SW480 (cell line): ENCODE measurements around the gene DCUN1D5.
"Not testable (repeated sequence)": the region's sequence is repeated elsewhere in the genome, so short reads cannot be mapped to it uniquely, and the experiment has no call there.

Experiments used
- DNase-seq: peaks from one replicate; pipeline ENCODE4 v3.0.0-alpha.2; 2016; ENCODE audit warnings: low spot score

The DCUN1D5 gene

GRCh38 chr11:103055221-103055890, 36.6 kb downstream of the DCUN1D5 start:
- DNase-seq = peak; percentile 38

- DNase-seq = no peak
Observed at GRCh38 chr11:103053997-103054396, 38.0 kb downstream of the DCUN1D5 start.

- DNase-seq = no peak
Observed at GRCh38 chr11:103051981-103052380, 40.0 kb downstream of the DCUN1D5 start.

- no peak for DNase-seq
Observed at GRCh38 chr11:103051151-103051801, 40.7 kb downstream of the DCUN1D5 start.

- no peak for DNase-seq
Observed at GRCh38 chr11:103050351-103050750, 41.6 kb downstream of the DCUN1D5 start.

- DNase-seq = no peak
Observed at GRCh38 chr11:103047837-103048236, 44.1 kb downstream of the DCUN1D5 start.

GRCh38 chr11:103043826-103044678, 47.9 kb downstream of the DCUN1D5 start:
- DNase-seq = no peak

- DNase-seq = no peak
Observed at GRCh38 chr11:103042161-103042560, 49.8 kb downstream of the DCUN1D5 start.

- DNase-seq = peak; percentile 71
Observed at GRCh38 chr11:103035791-103036434, 56.0 kb downstream of the DCUN1D5 start.

- DNase-seq = no peak
Observed at GRCh38 chr11:103035216-103035615, 56.7 kb downstream of the DCUN1D5 start.

GRCh38 chr11:103031834-103032233, 60.1 kb downstream of the DCUN1D5 start:
- no peak for DNase-seq

GRCh38 chr11:103029401-103029800, 62.6 kb downstream of the DCUN1D5 start:
- DNase-seq = no peak

GRCh38 chr11:103028304-103029020, 63.5 kb downstream of the DCUN1D5 start:
- not testable (repeated sequence) for DNase-seq

GRCh38 chr11:103024086-103024485, 67.9 kb downstream of the DCUN1D5 start:
- DNase-seq = no peak

- DNase-seq = no peak
Observed at GRCh38 chr11:103016031-103016430, 75.9 kb downstream of the DCUN1D5 start.

GRCh38 chr11:103013421-103013820, 78.5 kb downstream of the DCUN1D5 start:
- DNase-seq = no peak
